ENCODE measurements around the gene HABP2.

HABP2 gene

DNA sequence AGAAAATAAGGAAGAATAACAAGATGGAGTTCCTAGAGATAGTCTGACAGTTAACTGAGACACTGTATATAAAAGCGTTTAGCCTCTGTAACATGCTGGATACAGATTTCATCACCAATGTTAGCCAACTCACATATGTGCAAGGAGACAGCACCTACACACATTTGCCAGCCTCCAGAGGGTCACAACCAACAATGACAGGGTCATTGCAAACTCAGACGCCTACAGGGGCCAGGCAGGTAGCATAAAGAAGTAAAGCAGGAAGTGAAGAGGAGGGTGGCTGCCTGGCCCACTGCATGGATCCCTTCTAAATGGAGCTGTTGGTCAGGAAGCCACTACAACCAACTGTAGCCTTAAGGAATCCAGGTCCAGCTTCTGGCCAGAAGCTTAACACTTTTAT is 60.6 kb downstream of the HABP2 start:
- DNase-seq (ENCODE audit: low spot score): no peak
- ChIA-PET POLR2A (ENCODE audit: low non-redundant PET) (no interaction called here), CTCF (interaction anchor here (0.6 kb wide), 2 partner anchors 11 to 186 kb away, joined by 3 to 6 read pairs; no protein-coding TSS in a partner anchor)
- no peak overlapping the region for H3K27ac ChIP-seq
- TF ChIP-seq, protein P1, sequence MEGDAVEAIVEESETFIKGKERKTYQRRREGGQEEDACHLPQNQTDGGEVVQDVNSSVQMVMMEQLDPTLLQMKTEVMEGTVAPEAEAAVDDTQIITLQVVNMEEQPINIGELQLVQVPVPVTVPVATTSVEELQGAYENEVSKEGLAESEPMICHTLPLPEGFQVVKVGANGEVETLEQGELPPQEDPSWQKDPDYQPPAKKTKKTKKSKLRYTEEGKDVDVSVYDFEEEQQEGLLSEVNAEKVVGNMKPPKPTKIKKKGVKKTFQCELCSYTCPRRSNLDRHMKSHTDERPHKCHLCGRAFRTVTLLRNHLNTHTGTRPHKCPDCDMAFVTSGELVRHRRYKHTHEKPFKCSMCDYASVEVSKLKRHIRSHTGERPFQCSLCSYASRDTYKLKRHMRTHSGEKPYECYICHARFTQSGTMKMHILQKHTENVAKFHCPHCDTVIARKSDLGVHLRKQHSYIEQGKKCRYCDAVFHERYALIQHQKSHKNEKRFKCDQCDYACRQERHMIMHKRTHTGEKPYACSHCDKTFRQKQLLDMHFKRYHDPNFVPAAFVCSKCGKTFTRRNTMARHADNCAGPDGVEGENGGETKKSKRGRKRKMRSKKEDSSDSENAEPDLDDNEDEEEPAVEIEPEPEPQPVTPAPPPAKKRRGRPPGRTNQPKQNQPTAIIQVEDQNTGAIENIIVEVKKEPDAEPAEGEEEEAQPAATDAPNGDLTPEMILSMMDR (conservative IDR thresholded peaks at IDR 0.05; ENCODE audit: low read depth): no peak

DNA sequence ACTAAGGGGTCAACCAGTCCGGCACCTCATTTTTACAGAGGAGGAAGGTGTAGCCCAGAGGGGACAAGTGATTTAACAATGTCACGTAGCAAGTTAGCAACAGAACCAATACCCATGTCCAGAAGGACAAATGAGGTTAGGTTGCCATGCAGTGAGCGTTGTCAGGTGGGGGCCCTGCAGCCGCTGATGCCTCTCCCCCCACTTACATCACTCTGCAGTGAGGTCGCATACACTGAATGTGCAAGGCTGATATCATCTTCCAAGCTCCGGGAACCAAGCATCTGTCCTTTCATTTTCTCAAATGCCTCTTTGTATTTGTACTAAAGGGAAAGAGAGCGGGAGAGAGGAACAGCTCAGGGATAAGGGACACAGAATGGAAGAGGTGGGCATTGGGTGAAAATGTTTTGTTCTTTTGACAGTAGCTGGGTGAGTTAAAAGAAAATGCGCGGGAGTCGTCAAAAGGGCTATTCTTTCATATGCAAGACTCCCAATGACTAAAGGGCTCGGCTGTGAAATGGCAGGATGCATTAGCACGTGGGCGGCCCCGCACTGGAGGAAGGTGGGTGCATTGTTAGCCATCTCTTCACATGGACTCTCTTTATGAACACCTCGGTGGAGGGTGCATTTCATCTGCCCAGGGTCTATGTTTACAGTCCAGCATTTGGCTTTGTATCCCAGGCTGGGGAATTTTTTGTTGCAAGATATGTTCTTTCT is 61.3 kb downstream of the HABP2 start:
- H3K27ac ChIP-seq: no peak overlapping the region
- POLR2A ChIA-PET (ENCODE audit: low non-redundant PET): no interaction called here
- TF ChIP-seq, protein P1 (conservative IDR thresholded peaks at IDR 0.05; ENCODE audit: low read depth): no peak
- CTCF ChIA-PET: interaction anchor here (0.5 kb wide), 1 partner anchor 1502 kb away, joined by 3 read pairs; no protein-coding TSS in a partner anchor
- no peak for DNase-seq (ENCODE audit: low spot score)

DNA sequence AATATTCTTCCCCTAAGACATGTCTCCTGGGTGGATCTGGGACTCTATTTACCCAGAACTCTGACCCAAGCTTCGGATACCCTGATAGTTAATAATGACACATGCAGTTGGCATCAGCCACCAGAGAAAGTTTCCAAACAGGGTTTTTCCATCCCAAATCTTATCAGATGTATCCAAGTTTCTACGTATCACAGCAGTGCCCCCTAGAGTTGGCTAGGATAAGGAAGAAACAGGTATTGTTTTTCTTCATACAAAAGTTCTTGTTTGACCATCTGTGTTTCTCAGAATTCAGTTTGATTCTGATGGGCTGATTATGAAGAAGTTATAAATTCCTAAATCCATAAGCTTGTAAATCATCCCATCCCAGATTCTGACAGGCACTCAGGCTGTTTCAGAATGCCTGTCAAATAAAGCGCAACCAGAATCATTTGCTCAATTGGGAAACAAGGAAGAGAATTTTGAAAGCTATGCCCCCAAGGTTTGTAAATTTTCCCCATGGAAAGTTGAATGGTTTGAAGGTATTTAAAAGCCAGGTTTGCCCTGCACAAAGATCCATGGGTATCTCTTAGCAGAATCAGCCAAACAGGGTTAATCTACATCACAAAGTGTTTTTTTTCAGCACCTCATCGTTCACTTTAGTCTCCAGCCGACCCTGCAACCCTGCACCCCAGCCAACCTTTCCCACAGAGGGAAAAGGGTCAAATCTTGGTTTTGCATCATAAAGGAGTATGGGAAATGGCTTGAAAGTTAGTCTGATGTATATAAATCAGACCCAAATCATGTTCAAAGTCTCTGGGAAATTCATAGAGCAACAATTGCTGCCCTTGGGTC is 63.6 kb downstream of the HABP2 start:
- ChIA-PET POLR2A (ENCODE audit: low non-redundant PET) (no interaction called here), CTCF (interaction anchor here (0.5 to 1.3 kb wide), 8 partner anchors 10 to 702 kb away, joined by 3 to 4 read pairs (median 4); no protein-coding TSS in a partner anchor)
- TF ChIP-seq, protein P1 (conservative IDR thresholded peaks at IDR 0.05; ENCODE audit: low read depth): no peak
- no peak for DNase-seq (ENCODE audit: low spot score)
- no peak overlapping the region for H3K27ac ChIP-seq

DNA sequence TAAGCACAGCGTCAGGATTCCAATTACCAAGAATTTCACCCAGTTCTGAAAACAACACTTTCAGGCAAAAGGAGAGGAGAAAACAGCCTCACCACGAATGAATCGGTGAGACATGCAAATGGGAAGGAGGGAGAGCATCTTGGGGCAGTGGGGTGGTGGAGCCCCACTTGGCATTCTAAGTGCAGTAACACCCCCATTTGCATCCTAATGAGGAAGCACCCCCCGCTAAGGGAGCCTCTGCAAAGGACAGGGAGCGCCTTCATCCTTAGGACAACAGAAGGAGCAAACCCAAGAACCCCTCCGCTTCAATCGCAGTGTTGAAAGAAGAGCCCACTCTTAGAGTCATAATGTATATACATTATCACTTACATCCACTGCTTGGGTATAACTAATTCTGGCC is 64.2 kb downstream of the HABP2 start:
- POLR2A ChIA-PET (ENCODE audit: low non-redundant PET): no interaction called here
- TF ChIP-seq, protein P1 (conservative IDR thresholded peaks at IDR 0.05; ENCODE audit: low read depth): no peak
- CTCF ChIA-PET: interaction anchor here (0.5 to 0.7 kb wide), 3 partner anchors 473 to 703 kb away, joined by 3 to 4 read pairs (median 4); no protein-coding TSS in a partner anchor
- no peak overlapping the region for H3K27ac ChIP-seq
- DNase-seq (ENCODE audit: low spot score): no peak

DNA sequence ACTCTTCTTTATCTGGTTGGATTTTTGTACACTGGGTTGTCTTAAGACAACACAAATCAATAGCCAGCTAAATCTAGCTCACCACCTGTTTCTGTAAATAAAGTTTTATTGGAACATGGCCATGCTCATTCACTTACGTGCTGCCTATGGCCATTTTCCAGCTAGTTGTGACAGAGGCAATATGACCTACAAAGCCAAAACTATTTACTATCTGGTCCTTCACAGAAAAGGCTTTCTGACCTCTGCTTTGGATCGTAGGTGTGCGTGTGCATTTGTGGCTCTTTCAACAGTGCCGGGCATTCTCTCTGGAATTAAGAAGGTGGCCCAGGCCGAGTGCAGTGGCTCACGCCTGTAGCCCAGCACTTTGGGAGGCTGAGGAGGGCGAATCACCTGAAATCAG is 65.5 kb downstream of the HABP2 start:
- DNase-seq (ENCODE audit: low spot score): no peak
- CTCF ChIA-PET: no interaction called here
- TF ChIP-seq, protein P1 (conservative IDR thresholded peaks at IDR 0.05; ENCODE audit: low read depth): no peak
- no peak overlapping the region for H3K27ac ChIP-seq
- POLR2A ChIA-PET (ENCODE audit: low non-redundant PET): no interaction called here

DNA sequence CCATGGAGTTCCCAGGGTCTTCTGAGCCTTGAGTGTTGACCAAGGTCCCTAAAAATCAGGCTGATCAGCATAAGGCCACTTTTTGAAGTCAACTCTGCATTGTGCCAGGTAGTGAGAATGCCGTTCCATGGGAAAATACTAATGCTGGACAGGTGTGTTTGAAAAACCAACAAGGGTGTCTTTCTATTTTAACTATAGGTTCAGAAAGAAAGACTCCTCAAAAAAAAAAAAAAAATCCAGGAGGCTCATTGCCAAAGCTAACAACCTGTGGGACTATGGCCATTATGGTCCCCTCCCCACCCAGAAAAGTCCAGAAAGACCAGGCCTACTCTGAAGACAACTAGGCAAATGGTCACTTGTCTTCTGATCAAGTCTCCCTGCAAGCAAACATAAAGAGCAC is 66.5 kb downstream of the HABP2 start:
- CTCF ChIA-PET: no interaction called here
- TF ChIP-seq, protein P1 (conservative IDR thresholded peaks at IDR 0.05; ENCODE audit: low read depth): no peak
- POLR2A ChIA-PET (ENCODE audit: low non-redundant PET): no interaction called here
- DNase-seq (ENCODE audit: low spot score): no peak
- no peak overlapping the region for H3K27ac ChIP-seq
